ENCODE results near the gene AFDN. TPM values are rescaled to one million over a fixed set of nuclear protein-coding genes. Genes with fewer than 3 reads are reported as not detected.

AFDN gene
- total RNA-seq, 1 donor from 2014 or later, result 112 TPM

DNA sequence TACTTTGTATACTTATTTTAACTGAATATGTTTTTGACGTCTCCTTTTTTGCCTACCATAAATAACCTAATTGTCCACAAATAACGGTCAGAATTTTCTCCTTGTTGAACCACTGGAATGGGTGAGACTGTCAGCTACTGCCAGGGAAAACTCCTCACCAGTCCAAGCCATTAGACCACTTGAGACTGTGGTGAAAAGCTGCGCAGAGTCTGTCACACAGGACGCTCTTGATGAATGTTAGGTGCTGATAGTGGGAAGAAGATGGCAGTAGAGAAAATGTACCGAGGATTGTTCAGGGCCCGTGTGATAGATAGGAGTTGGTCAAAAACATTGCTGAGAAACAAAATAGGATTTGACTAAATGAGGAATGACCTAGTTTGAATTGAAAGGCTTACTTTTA is 95.1 kb downstream of the AFDN start:
- no peak overlapping the region for H3K4me3 ChIP-seq (ENCODE audit: low read depth, low read length)
- no peaks in the 10 kb centered on the region for H3K27me3 ChIP-seq (ENCODE audit: control insufficient read depth, insufficient read depth, low read length)
- H3K36me3 ChIP-seq (ENCODE audit: control insufficient read depth, insufficient read depth, low read length), result peaks cover 2% of the 10 kb centered on the region
- TF ChIP-seq, protein P1, sequence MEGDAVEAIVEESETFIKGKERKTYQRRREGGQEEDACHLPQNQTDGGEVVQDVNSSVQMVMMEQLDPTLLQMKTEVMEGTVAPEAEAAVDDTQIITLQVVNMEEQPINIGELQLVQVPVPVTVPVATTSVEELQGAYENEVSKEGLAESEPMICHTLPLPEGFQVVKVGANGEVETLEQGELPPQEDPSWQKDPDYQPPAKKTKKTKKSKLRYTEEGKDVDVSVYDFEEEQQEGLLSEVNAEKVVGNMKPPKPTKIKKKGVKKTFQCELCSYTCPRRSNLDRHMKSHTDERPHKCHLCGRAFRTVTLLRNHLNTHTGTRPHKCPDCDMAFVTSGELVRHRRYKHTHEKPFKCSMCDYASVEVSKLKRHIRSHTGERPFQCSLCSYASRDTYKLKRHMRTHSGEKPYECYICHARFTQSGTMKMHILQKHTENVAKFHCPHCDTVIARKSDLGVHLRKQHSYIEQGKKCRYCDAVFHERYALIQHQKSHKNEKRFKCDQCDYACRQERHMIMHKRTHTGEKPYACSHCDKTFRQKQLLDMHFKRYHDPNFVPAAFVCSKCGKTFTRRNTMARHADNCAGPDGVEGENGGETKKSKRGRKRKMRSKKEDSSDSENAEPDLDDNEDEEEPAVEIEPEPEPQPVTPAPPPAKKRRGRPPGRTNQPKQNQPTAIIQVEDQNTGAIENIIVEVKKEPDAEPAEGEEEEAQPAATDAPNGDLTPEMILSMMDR (IDR thresholded peaks at IDR 0.05; ENCODE audit: insufficient read depth, low read length, poor library complexity, severe bottlenecking), result no peak
- DNase-seq (ENCODE audit: low read depth), result no peak

DNA sequence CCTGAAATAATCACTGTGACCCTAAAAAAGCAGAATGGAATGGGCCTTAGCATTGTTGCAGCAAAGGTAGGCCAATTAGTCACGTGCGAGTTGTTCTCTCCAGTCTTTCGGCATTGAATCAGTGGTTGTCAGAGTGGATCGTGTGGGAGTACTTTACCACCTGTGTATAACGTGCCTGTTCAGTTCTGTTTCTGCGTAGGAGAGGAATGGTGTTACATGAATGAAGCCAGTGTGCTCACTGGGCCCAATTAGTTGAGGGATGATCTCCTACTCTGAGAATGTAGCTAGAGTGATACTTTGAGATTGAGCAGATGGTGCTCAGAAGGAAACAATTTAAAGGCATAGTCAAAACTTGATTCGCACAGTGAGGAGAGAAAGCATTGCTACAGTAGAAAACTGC is 98.3 kb downstream of the AFDN start:
- peak; percentile 23 for DNase-seq (ENCODE audit: low read depth)
- Histone ChIP-seq H3K36me3 (ENCODE audit: control insufficient read depth, insufficient read depth, low read length) (no peaks in the 10 kb centered on the region), H3K27me3 (ENCODE audit: control insufficient read depth, insufficient read depth, low read length) (no peaks in the 10 kb centered on the region), H3K4me3 (ENCODE audit: low read depth, low read length) (no peak overlapping the region)
- TF ChIP-seq, protein P1 (IDR thresholded peaks at IDR 0.05; ENCODE audit: insufficient read depth, low read length, poor library complexity, severe bottlenecking), result no peak

DNA sequence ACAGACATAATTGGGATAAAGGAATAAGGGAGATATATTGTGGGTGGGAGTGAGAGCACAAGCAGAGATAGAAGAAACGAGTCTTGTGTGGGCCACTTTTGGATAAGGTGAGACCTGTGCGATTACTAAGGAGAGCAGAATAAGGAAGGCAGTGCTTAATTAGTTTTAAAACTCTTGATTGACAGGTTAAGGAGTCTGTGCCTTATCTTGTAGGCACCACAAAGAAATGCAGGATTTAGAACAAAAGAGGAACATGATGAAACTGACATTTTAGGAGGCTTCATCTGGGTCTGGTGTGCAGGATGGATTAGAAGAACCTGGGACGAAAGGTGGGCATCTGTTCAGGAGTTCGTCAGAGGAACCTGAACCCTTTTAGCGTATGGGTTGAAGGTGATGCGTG is 100.5 kb downstream of the AFDN start:
- no peaks in the 10 kb centered on the region for H3K27me3 ChIP-seq (ENCODE audit: control insufficient read depth, insufficient read depth, low read length)
- TF ChIP-seq, protein P1 (IDR thresholded peaks at IDR 0.05; ENCODE audit: insufficient read depth, low read length, poor library complexity, severe bottlenecking), result no peak
- H3K36me3 ChIP-seq (ENCODE audit: control insufficient read depth, insufficient read depth, low read length), result peaks cover 1% of the 10 kb centered on the region
- no peak for DNase-seq (ENCODE audit: low read depth)
- no peak overlapping the region for H3K4me3 ChIP-seq (ENCODE audit: low read depth, low read length)

DNA sequence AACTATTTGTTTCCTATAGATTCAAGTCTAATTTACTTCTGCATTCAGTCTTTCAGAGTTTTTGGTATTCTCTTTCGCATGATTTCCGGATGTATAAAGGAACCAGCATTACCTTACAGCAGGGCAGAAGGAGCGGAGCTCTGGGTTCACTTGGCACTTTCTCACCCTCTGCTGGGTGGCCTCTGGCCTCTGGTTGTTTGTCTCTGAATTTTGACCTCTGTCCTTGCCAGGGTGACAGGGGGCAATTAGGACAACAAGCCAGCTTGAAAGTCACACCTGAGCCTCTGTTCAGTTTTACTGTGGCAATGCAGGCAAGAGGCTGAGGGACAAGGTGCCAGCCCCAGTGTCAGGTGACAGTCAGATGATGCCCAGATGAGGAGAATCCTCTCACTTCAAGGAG is 101.4 kb downstream of the AFDN start:
- TF ChIP-seq, protein P1 (IDR thresholded peaks at IDR 0.05; ENCODE audit: insufficient read depth, low read length, poor library complexity, severe bottlenecking), result no peak
- H3K4me3 ChIP-seq (ENCODE audit: low read depth, low read length), result no peak overlapping the region
- no peaks in the 10 kb centered on the region for H3K27me3 ChIP-seq (ENCODE audit: control insufficient read depth, insufficient read depth, low read length)
- H3K36me3 ChIP-seq (ENCODE audit: control insufficient read depth, insufficient read depth, low read length), result peaks cover 1% of the 10 kb centered on the region
- DNase-seq (ENCODE audit: low read depth), result no peak

DNA sequence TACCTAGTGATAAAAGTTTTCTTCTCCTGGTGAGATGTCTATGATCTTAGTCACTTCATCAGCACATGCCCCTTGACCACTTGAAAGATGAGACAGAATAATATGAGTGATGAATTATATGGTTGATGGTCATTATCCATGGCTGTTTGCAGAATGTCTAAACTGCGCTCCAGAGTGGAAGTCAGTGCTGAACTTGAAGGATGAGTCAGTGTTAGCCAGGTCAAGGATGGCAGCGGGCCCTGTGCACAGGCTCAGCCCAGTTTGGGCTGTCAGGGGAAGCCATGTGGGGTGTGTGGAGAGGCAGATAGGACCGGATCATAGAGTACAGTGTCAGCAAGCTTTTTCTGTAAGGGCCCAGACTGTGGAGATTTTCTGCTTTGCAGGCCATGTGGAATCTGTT is 103.6 kb downstream of the AFDN start:
- DNase-seq (ENCODE audit: low read depth), result peak; percentile 28
- Histone ChIP-seq H3K36me3 (ENCODE audit: control insufficient read depth, insufficient read depth, low read length) (peaks cover 1% of the 10 kb centered on the region), H3K27me3 (ENCODE audit: control insufficient read depth, insufficient read depth, low read length) (no peaks in the 10 kb centered on the region), H3K4me3 (ENCODE audit: low read depth, low read length) (no peak overlapping the region)
- TF ChIP-seq, protein P1 (IDR thresholded peaks at IDR 0.05; ENCODE audit: insufficient read depth, low read length, poor library complexity, severe bottlenecking), result no peak

DNA sequence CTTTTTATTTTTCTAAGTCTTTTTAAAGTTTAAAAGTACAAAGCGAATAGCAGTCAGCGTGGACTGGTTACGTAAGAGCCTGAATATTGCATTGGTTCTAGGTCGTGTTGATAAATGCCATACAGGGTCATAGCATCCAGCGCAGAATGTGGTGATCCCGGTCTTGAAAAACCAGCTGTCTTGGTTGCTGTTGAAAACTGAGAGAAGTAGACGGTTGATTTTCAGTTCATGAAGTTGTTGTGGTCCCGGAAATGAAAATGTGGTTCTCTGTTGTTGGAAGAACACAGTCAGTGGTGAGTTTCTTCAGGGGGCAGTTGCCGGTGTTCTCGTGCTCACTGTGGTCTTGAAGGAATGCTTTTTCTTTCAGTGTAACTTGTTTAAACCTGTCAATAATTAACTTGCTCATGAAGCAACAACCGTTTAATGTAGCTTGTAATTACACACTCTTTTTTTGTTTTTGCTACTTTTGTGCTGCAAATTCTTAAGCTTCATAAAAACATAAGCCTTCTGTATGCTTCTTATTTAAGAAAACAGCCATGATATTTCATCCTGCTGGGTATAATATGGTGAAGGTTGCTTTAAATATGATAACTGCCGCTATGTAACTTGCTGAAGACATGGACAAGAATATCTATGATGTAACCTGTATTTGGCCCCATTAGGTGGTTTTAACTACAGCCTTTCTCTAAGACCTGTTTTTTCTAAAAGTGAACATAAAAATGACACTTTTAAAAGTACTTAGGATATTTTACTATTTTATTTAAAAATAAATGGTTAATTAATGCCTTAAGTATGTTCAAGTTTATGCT is 106.0 kb downstream of the AFDN start:
- H3K4me3 ChIP-seq (ENCODE audit: low read depth, low read length), result no peak overlapping the region
- DNase-seq (ENCODE audit: low read depth), result peak; percentile 90
- no peaks in the 10 kb centered on the region for H3K27me3 ChIP-seq (ENCODE audit: control insufficient read depth, insufficient read depth, low read length)
- H3K36me3 ChIP-seq (ENCODE audit: control insufficient read depth, insufficient read depth, low read length), result peaks cover 1% of the 10 kb centered on the region
- TF ChIP-seq, protein P1 (IDR thresholded peaks at IDR 0.05; ENCODE audit: insufficient read depth, low read length, poor library complexity, severe bottlenecking), result no peak
